Anterior cingulate cortex (tissue), 58 donors: ENCODE data around the gene TMEM8B.
A peak's percentile ranks its signal among the peaks of the same experiment; 100 is the strongest.
"Not testable (repeated sequence)": the region's sequence is repeated elsewhere in the genome, so short reads cannot be mapped to it uniquely, and the experiment has no call there.

Source experiments
- DNase-seq, 58 donors: peaks; one replicate each; lab custom pipeline; 2025; lab: John Stamatoyannopoulos, UW

TMEM8B gene

DNA sequence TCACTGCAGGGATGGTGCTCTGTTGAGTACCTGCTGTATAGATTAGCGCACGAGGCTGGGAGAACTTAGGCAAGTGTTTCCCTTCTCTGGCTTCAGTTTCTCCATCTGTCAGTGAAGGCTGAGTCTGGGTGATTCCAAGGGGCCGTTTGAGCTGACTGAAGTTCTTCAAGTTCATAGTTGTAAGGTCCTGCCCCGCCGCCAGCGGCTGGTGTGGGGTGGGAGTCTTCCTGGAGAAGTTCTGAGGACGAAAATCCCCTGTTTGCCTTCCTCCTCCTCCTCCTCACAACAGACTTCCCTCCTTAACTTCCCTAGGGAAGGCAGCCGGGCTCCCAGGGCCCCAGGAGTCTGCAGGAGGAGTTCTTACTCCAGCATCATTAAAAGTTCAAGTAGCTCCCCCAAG lies 75.3 kb downstream of the TMEM8B start:
- no peak for DNase-seq

DNA sequence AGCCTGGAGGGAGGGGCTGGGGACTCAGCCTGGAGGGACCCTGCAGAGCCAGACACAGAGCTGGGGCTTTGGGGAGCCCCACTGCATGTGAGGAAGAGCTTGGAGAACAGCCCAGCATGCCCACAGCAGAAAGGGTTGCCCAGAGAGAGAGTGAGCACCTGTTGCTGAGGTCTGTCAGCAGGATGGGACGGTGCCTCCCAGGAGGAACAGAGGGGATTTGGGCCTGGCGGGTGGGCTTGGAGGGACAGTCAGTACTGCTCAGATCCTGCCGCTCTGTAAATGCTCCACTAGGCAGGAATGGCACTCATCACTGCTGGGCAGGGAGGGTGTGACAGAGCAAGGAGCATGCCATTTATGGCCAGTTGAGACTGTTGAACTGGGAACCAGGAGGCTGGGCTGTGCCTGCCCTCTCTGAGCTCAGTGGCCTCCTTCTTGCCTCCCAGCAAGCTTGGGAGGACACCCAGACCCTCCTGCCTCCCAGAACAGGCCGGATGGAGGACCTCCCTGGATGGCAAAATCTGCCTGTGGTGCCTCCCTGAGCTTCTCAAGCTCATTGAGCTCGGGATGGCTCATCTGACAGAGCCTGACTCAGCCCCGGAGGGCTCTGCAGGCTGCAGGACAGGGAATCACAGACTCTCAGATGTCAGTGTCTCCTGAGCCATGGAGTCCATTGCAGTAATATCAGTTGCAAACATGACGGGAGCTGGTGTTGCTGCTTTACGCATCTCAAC lies 76.2 kb downstream of the TMEM8B start:
- no peak for DNase-seq

DNA sequence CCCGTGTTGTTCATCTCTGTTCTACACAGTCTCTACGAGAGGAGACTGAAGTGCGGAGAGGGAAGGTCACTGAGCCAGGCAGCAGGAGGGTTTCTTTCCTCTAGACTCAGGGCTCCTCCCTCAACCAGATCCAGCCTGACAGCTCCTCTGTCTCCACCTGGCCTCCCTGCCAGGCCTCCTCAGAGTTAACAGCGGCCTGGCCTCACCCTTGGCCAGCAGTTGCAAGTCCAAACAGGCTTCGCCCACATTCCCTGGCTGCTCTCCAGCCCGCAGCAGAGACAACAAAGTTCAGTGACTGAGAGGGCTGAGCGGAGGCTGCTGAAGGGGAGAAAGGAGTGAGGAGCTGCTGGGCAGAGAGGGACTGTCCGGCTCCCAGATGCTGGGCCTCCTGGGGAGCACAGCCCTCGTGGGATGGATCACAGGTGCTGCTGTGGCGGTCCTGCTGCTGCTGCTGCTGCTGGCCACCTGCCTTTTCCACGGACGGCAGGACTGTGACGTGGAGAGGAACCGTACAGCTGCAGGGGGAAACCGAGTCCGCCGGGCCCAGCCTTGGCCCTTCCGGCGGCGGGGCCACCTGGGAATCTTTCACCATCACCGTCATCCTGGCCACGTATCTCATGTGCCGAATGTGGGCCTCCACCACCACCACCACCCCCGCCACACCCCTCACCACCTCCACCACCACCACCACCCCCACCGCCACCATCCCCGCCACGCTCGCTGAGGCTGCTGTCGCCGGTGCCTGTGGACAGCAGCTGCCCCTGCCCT lies 77.1 kb downstream of the TMEM8B start, which contains the start of gene HRCT1:
TSS of gene HRCT1 (plus strand) at position 291 of the 768 bp plus-strand sequence. CDS start at position 377, 86 bp downstream.
- DNase-seq = peak in 8 of 58 donors; percentile 14 to 45 (median 22)

DNA sequence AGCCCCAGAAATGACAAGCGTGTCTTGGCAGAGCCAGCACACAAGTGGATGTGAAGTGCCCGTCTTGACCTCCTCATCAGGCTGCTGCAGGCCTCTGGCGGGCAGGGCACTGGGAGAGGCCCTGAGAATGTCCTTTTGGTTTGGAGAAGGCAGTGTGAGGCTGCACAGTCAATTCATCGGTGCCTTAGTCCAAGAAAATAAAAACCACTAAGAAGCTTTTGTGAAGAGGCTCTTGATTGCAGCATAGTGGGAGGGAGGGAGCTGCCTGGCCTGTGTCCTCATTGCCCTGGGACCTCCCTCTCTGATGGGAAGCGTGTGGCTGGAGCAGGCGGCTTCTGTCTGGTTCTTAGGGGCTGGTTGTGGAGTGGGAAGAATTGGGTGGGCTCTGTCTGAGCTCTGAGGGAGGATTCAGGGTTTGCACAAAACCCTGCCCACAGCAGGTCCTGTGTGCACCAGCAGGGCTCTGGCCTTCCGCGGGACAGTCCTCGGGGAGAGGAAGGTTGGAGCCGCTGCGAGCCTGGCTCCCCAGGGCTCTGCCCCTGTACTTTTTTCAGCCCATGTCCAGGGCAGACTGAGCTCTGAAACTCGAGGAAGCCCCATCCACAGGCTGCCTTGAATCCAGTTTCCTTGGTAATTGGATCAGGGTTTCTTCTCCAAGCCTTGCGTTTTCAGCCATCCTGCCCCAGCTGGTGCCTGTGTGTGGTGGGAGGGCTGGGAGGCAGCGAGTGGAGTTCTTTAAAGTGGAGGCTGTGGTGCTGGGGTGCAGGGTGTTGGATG lies 78.1 kb downstream of the TMEM8B start:
- DNase-seq = peak in 1 of 58 donors; percentile 43

DNA sequence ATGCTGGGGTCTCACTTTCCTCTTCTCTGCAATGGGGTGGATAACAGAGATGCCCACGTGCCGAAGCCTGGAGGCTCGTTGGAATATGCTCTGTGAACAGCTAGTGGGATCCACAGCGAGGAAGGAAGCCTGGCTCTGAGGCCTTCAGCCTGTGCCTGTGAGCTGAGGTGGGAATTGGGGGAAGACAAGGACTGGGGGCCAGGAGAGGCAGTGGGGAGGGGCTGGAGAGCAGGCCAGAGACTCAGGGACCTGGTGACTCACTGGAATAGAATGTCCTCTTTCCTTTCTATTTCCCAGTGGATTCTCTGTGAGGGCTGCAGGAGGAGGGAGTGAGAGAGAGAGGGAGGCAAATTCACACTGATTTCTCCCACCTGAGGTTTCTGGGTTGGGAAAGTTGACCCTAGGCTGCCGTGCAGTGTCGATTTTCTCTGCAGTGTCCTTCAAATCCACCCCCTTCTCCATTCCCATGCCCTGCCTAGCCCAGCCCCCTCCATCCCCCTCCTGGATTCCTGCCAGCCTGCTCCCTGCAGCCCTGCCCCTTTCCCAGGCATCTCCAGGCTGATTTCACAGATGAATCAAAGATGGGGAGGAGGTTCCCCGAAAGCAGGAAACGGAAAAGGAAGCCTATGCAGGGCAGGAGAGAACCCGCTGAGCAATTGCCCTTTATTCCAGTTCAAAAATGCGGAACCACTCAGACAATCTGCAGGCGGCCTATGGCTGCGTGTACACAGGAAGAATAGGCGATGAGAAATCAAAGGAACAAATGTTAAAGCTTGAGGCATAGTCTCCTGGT lies 78.9 kb downstream of the TMEM8B start:
- DNase-seq = peak in 7 of 58 donors; percentile 13 to 54 (median 29)

DNA sequence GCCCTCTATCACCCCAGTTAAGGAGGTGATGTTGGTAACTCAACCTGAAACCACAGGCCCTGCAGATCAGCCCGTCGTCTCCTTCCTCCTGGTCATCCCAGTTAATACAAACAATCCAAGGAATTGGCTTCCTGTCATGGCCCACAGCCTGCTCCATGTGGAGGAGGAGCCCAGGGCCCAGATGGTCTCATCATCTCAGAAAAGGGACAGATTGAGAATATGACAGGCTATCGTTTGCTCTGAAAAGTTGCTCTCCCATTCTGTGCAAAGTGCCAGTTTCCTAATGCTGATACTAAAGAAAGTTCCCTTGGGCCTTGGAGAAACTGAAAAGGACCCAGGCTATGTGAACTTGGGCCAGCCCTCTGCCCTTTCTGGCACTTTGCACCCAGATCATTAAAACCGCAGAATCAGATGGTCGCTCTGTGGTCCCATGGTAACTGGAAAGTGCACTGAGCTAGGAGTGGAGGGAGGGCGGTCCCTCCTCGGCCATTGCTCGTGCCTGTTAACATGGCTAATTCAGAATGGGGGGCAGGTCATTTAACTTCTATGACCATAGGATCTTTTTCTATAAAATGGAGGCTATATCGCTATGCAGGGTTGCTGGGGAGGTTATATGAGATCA lies 79.6 kb downstream of the TMEM8B start:
- peak in 2 of 58 donors; percentile 19 to 54 for DNase-seq

DNA sequence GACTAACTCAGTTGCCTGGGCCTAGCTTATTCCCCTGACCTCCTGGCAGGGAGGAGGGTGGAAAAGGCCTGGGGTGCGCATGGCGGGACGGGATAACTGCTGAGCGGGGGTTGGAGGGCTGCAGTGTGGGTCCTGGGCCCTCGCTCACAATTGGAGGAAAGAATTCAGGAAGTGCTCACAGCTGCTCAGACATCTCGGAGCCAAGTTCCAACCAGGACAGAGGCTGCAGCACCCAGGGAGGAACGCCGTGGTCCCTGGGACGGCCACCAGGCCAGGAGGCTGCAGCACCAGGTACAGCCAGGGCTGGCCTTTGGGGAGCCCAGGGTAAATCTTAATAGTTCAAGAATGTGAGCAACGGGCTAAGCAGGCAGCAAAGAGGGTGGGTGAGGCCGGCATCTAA lies 80.2 kb downstream of the TMEM8B start, which contains the start of gene SPAAR:
TSS of gene SPAAR (plus strand) at position 217 of the 400 bp plus-strand sequence. CDS start 974 bp downstream, outside the sequence.
- no peak for DNase-seq

DNA sequence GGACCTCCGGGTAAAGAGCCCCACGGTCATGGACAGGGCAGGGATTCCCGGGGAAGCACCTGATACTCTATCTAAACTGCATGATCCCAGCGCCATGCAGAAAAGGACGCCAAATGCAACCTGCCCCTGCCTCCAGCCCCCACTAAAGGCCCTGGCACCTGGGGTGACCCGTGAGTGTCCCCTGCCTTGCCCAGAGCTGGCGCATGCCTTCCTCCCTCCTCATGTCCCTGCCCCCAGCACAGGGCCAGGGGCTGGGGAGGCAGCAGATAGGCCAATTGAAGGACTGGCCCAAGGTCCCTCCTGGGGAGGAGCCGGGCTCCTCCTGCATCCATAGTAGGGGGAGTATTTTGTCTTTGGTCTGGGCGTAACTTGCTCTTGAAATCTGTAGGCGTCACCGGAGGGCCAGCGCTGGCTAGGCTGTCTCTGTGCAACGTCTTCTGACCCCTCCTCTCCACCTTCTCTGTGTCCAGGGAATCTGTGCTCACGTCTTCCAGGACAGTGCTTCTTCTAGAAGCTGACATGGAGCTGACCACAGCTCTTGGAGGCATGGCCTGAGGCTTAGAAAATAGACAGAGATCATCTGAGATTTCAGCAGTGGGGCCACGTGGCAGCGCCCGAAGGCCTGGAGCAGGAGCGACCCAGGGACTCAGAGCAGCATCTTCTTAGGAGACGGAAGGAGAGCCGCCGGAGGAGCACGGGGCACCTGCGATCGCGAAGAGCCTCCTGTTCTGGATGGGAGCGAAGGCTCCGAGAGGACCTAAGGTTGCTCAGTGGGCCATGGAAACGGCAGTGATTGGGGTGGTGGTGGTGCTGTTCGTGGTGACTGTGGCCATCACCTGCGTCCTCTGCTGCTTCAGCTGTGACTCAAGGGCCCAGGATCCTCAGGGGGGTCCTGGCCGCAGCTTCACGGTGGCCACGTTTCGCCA lies 80.9 kb downstream of the TMEM8B start:
- DNase-seq = no peak

DNA sequence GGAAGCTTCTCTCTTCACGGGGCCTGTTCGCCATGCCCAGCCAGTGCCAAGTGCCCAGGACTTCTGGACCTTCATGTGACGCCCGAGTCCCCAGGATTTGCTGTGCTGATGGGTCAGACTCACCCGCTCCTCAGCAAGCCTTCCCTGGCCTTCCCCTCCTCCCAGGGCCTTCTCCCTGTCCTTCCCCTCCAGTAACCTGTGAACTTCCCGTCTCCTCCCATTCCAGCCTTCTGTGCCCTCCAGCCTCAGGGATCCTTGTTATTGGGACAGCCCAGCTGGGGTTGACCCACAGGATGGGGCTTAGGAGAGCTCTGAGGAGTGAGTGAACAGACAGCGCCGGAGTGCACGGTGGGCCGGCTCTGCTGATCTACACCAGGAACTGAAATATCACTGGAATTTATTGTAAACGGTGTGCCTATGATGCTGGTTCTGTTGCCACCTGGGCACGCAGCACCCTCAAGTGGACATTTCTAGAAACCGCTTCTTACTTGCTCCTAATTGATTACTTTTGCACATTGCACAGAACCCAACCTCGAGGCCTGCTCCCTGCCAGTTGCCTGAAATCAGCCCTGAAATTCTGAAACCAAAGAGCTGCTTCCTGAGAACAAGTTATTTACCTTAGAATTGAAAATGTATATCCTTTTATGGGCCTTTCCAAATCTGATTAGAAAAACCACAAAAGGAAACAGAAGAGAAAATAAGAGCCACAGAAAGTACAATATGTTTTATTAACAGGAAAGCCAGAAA lies 81.8 kb downstream of the TMEM8B start:
- DNase-seq = no peak

DNA sequence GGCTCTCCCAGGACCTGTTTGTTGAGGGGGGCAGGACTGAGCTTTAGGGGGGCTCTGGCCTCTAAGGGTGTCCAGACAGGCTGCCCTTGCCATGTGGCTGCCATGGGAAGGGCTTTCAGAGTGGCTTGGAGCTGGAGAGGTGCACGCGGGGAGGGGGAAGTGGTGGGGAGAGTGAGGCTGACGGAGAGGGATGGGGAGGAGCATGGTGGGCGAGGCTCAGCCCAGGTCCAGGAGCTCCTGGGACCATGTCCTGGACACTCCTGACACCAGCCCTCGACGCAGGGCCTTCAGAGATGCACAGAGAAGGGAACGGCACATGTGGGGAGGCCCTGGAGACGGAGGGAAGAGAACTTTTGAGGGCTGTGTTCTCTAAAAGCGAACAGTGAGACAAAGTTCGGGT lies 82.7 kb downstream of the TMEM8B start:
- no peak for DNase-seq

DNA sequence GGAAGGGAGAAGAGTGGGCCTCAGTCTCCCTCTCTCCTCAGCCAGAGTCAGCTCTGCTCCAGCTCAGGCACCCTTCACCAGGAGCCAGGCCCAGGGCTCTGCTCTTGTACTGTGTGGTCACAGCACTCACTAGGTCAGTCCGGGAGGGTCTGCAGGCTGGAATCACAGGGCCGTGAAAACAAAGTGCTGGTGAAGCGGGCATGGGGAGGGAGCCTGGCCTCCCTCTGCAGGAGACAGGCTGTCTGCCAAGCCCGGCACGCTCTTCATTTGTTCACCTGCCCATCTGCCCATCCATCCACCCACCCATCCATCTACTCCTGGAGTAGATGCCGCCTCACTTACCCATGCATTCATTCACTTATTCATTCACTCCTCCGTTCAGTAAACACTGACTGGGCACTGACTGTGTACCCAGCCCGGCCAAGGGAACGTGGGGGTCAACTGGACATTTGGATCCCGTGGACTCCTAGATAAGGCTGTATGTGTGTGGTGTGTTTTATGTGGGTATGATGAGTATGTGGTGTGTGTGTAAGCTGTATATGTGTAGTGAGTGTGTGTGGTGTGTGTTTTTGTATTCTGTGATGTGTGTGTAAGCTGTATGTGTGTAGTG lies 83.9 kb downstream of the TMEM8B start:
- DNase-seq = no peak

DNA sequence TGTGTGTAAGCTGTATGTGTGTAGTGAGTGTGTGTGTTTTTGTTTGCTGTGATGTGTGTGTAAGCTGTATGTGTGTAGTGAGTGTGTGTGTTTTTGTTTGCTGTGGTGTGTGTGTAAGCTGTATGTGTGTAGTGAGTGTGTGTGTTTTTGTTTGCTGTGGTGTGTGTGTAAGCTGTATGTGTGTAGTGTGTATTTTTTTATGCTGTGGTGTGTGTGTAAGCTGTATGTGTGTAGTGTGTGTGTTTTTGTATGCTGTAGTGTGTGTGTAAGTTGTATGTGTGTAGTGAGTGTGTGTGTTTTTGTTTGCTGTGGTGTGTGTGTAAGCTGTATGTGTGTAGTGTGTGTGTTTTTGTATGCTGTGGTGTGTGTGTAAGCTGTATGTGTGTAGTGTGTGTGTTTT lies 84.4 kb downstream of the TMEM8B start:
- not testable (repeated sequence) for DNase-seq

DNA sequence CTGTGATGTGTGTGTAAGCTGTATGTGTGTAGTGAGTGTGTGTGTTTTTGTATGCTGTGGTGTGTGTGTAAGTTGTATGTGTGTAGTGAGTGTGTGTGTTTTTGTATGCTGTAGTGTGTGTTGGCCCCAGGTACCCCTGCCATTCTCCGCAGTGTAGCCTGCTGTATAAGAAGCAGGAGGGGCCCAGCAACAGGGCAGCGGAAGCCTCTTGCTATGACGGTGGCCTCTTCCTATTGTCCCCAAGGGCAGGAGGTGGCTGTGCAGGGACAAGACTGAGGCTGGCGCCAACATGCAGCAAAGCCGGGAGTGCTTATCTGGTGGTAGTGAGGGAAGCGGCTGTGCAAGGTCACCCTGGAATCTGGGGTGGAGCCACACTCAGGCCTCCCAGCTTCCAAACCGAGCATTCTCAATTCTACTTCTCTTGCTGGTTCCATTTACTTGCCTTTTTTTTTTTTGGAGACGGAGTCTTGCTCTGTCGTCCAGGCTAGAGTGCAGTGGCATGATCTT lies 85.3 kb downstream of the TMEM8B start:
- DNase-seq = no peak
